Liver (tissue), 9 donors: Measurements from ENCODE around the gene FOXO3. TPM values are rescaled to one million over a fixed set of nuclear protein-coding genes. Genes with fewer than 3 reads are reported as not detected.

Experiments used
- DNase-seq: peaks from one replicate; pipeline ENCODE4 v3.0.0-alpha.2; 2017; ENCODE audit warnings: low spot score
- H3K27ac ChIP-seq, 2 donors: one replicate each; pipeline ENCODE4 v1.7.0; 2013; ENCODE audit warnings: inconsistent platforms in 2 of 2, low read length in 2 of 2, control low read depth in 1 of 2, low read depth in 1 of 2, mild to moderate bottlenecking in 1 of 2
- H3K27me3 ChIP-seq, 4 donors: one replicate each; pipeline versions ENCODE4 v1.6.1 to v1.7.0; 2013; ENCODE audit warnings: low read length in 3 of 4, inconsistent platforms in 1 of 4, mild to moderate bottlenecking in 1 of 4, moderate library complexity in 1 of 4; ENCODE audit not compliant: control insufficient read depth in 4 of 4, insufficient read depth in 4 of 4
- H3K36me3 ChIP-seq, 4 donors: one replicate each; pipeline versions ENCODE4 v1.6.1 to v1.7.0; 2013; ENCODE audit warnings: low read length in 3 of 4, mild to moderate bottlenecking in 3 of 4, low read depth in 1 of 4, moderate library complexity in 1 of 4; ENCODE audit not compliant: control insufficient read depth in 4 of 4, insufficient read depth in 3 of 4
- H3K4me1 ChIP-seq, 4 donors: one replicate each; pipeline versions ENCODE4 v1.6.1 to v1.7.0; 2013; ENCODE audit warnings: low read length in 3 of 4, mild to moderate bottlenecking in 3 of 4, moderate library complexity in 1 of 4; ENCODE audit not compliant: control insufficient read depth in 4 of 4, insufficient read depth in 4 of 4
- H3K4me3 ChIP-seq, 3 donors: one replicate each; pipeline versions ENCODE4 v1.6.1 to v1.7.0; 2013; ENCODE audit warnings: low read length in 3 of 3, control low read depth in 1 of 3, low read depth in 1 of 3, mild to moderate bottlenecking in 1 of 3
- H3K9ac ChIP-seq, 2 donors: one replicate each; pipeline ENCODE4 v1.7.0; 2013; ENCODE audit warnings: low read length in 2 of 2, mild to moderate bottlenecking in 2 of 2, moderate library complexity in 2 of 2, control low read depth in 1 of 2, low read depth in 1 of 2
- H3K9me3 ChIP-seq, 4 donors: one replicate each; pipeline versions ENCODE4 v1.6.1 to v1.7.0; 2013; ENCODE audit warnings: low read length in 3 of 4; ENCODE audit not compliant: control insufficient read depth in 4 of 4
- EGR1 ChIP-seq, 2 donors: IDR thresholded peaks; 2 replicates each; pipeline ENCODE4 v1.6.1; 2016 to 2018; ENCODE audit warnings: antibody characterized with exemption in 2 of 2, low read depth in 2 of 2
- FOXA1 ChIP-seq: IDR thresholded peaks from 2 replicates; pipeline ENCODE4 v1.6.1; 2016; ENCODE audit warnings: antibody characterized with exemption
- GABPA ChIP-seq, 2 donors: IDR thresholded peaks in 1 of 2; conservative IDR thresholded peaks in 1 of 2; 2 replicates each; pipeline ENCODE4 v1.6.1; 2016; ENCODE audit warnings: antibody characterized with exemption in 2 of 2, mild to moderate bottlenecking in 1 of 2, moderate library complexity in 1 of 2
- HNF4G ChIP-seq: IDR thresholded peaks from 2 replicates; pipeline ENCODE4 v1.6.1; 2016; ENCODE audit warnings: antibody characterized with exemption
- JUND ChIP-seq, 2 donors: IDR thresholded peaks; 2 replicates each; pipeline ENCODE4 v1.6.1; 2016; ENCODE audit warnings: antibody characterized with exemption in 2 of 2
- NR2F2 ChIP-seq: IDR thresholded peaks from 2 replicates; pipeline ENCODE4 v1.6.1; 2016; ENCODE audit warnings: antibody characterized with exemption
- RAD21 ChIP-seq, 2 donors: IDR thresholded peaks; 2 replicates each; pipeline ENCODE4 v1.6.1; 2016; ENCODE audit warnings: antibody characterized with exemption in 2 of 2, mild to moderate bottlenecking in 2 of 2
- SP1 ChIP-seq: IDR thresholded peaks from 2 replicates; pipeline ENCODE4 v1.6.1; 2018; ENCODE audit warnings: antibody characterized with exemption, mild to moderate bottlenecking
- TAF1 ChIP-seq: conservative IDR thresholded peaks from 2 replicates; pipeline ENCODE4 v1.6.1; 2016; ENCODE audit warnings: antibody characterized with exemption, mild to moderate bottlenecking
- YY1 ChIP-seq: IDR thresholded peaks from 2 replicates; pipeline ENCODE4 v1.6.1; 2016; ENCODE audit warnings: antibody characterized with exemption, mild to moderate bottlenecking
- WGBS: extraction: QIAGEN DNeasy Blood & Tissue Kit; methylation state at CpG from one replicate; pipeline ENCODE4 v1.1.7; 2013; 5-methylcytosine and 5-hydroxymethylcytosine counted together
- polyA plus RNA-seq, 2 donors: library from polyadenylated mRNA; stranded (reverse) in 1 of 2; unstranded in 1 of 2; fragments of 200-250 nt in 1 of 2; fragments of >200 nt in 1 of 2; fragmentation: Nextera tagmentation in 1 of 2; extraction: Ambion mirVana in 1 of 2; gene quantifications; one replicate each; pipeline versions ENCODE4 v1.2.1 to v1.2.3, GENCODE V29; 2013 to 2015
- total RNA-seq, 2 donors: library from RNA; depleted of rRNA; stranded (reverse); fragments of >200 nt; gene quantifications; one replicate each; pipeline ENCODE4 v1.2.3, GENCODE V29; 2014
- TF ChIP-seq, protein P1 (sequence below): IDR thresholded peaks from 2 replicates; pipeline ENCODE4 v1.6.1; 2016; ENCODE audit warnings: antibody characterized with exemption
- TF ChIP-seq, protein P2 (sequence below): IDR thresholded peaks from 2 replicates; pipeline ENCODE4 v1.6.1; 2016; ENCODE audit warnings: antibody characterized with exemption
- TF ChIP-seq, protein P3 (sequence below): IDR thresholded peaks from 2 replicates; pipeline ENCODE4 v1.6.1; 2016; ENCODE audit warnings: antibody characterized with exemption, mild to moderate bottlenecking
- TF ChIP-seq, protein P4 (sequence below): IDR thresholded peaks from 2 replicates; pipeline ENCODE4 v1.6.1; 2016; ENCODE audit warnings: antibody characterized with exemption
- donor health status: healthy.
- donor health status: healthy.
- donor health status: healthy.
- donor health status: healthy.
- donor health status: healthy.

The FOXO3 gene
- total and polyA plus RNA-seq, 4 donors, result 6.0 to 72.2 (median 17.3) TPM

DNA sequence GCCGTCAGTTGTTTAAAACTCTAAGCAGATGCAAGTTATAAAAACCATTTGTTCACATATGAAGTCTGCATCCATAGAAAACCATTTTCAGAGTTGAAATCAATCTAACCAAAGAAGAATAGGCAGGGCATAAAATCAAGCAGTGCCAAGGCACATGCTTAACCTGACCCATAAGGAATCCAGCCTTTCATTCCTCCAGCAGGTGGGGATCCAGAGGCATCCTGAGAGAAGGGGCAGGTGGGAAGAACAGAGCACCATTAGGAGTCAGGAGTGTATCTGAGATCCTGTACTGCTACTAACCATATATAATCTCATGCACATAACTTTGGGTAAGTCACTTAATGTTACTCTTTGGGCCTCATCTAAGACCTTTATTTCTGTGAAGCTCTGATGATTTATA lies 29.4 kb upstream of the FOXO3 start:
- Histone ChIP-seq H3K27ac (no peak overlapping the region), H3K9ac (no peak overlapping the region), H3K36me3 (no peaks in the 10 kb centered on the region), H3K4me1 (peaks cover 3 to 13% (median 10%) of the 10 kb centered on the region in 4 donors), H3K9me3 (no peaks in the 10 kb centered on the region), H3K4me3 (no peak overlapping the region), H3K27me3 (no peaks in the 10 kb centered on the region)
- DNase-seq, result no peak
- TF ChIP-seq, protein P1, sequence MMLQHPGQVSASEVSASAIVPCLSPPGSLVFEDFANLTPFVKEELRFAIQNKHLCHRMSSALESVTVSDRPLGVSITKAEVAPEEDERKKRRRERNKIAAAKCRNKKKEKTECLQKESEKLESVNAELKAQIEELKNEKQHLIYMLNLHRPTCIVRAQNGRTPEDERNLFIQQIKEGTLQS, result no peak
- TF ChIP-seq, protein P2, sequence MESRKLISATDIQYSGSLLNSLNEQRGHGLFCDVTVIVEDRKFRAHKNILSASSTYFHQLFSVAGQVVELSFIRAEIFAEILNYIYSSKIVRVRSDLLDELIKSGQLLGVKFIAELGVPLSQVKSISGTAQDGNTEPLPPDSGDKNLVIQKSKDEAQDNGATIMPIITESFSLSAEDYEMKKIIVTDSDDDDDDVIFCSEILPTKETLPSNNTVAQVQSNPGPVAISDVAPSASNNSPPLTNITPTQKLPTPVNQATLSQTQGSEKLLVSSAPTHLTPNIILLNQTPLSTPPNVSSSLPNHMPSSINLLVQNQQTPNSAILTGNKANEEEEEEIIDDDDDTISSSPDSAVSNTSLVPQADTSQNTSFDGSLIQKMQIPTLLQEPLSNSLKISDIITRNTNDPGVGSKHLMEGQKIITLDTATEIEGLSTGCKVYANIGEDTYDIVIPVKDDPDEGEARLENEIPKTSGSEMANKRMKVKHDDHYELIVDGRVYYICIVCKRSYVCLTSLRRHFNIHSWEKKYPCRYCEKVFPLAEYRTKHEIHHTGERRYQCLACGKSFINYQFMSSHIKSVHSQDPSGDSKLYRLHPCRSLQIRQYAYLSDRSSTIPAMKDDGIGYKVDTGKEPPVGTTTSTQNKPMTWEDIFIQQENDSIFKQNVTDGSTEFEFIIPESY, result no peak
- TF ChIP-seq NR2F2, result no peak
- TF ChIP-seq EGR1 (IDR thresholded peaks at IDR 0.05; ENCODE audit: low read depth in 2 of 2), result no peak
- TF ChIP-seq, protein P3, sequence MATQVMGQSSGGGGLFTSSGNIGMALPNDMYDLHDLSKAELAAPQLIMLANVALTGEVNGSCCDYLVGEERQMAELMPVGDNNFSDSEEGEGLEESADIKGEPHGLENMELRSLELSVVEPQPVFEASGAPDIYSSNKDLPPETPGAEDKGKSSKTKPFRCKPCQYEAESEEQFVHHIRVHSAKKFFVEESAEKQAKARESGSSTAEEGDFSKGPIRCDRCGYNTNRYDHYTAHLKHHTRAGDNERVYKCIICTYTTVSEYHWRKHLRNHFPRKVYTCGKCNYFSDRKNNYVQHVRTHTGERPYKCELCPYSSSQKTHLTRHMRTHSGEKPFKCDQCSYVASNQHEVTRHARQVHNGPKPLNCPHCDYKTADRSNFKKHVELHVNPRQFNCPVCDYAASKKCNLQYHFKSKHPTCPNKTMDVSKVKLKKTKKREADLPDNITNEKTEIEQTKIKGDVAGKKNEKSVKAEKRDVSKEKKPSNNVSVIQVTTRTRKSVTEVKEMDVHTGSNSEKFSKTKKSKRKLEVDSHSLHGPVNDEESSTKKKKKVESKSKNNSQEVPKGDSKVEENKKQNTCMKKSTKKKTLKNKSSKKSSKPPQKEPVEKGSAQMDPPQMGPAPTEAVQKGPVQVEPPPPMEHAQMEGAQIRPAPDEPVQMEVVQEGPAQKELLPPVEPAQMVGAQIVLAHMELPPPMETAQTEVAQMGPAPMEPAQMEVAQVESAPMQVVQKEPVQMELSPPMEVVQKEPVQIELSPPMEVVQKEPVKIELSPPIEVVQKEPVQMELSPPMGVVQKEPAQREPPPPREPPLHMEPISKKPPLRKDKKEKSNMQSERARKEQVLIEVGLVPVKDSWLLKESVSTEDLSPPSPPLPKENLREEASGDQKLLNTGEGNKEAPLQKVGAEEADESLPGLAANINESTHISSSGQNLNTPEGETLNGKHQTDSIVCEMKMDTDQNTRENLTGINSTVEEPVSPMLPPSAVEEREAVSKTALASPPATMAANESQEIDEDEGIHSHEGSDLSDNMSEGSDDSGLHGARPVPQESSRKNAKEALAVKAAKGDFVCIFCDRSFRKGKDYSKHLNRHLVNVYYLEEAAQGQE, result no peak
- no peak for TF ChIP-seq TAF1
- no peak for TF ChIP-seq RAD21 (IDR thresholded peaks at IDR 0.05)
- 88% methylated on average over 1 of the region's 1 CpG for WGBS

GRCh38 chr6:108535114-108535742 lies 25.5 kb upstream of the FOXO3 start:
- H3K9me3 ChIP-seq, result no peaks in the 10 kb centered on the region
- WGBS, result 92% methylated on average over 11 of the region's 11 CpGs
- TF ChIP-seq, protein P2, result no peak
- no peak for TF ChIP-seq EGR1 (IDR thresholded peaks at IDR 0.05; ENCODE audit: low read depth in 2 of 2)
- no peak for TF ChIP-seq GABPA (IDR thresholded peaks at IDR 0.05 in 1 of 2, conservative IDR thresholded peaks at IDR 0.05 in 1 of 2)
- no peak for TF ChIP-seq FOXA1
- no peak for TF ChIP-seq HNF4G
- no peak for TF ChIP-seq NR2F2
- no peak for TF ChIP-seq RAD21 (IDR thresholded peaks at IDR 0.05)
- TF ChIP-seq, protein P4, sequence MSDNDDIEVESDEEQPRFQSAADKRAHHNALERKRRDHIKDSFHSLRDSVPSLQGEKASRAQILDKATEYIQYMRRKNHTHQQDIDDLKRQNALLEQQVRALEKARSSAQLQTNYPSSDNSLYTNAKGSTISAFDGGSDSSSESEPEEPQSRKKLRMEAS, result no peak
- TF ChIP-seq JUND (IDR thresholded peaks at IDR 0.05), result no peak
- no peak for TF ChIP-seq SP1
- no peak for TF ChIP-seq YY1
- TF ChIP-seq, protein P1, result no peak

More at GRCh38 chr6:108535114-108535742, 25.5 kb upstream of the FOXO3 start:
- Histone ChIP-seq H3K4me1 (peaks cover 3 to 15% (median 10%) of the 10 kb centered on the region in 4 donors), H3K27me3 (no peaks in the 10 kb centered on the region), H3K36me3 (no peaks in the 10 kb centered on the region), H3K27ac (no peak overlapping the region), H3K9ac (no peak overlapping the region), H3K4me3 (no peak overlapping the region)
- no peak for DNase-seq
